Islet precursor cell (in vitro differentiated cells): ENCODE measurements around the gene SLC26A3.

Experiments used
- DNase-seq: peaks from one replicate; pipeline ENCODE4 v3.0.0-alpha.2; 2018

SLC26A3 gene

DNA sequence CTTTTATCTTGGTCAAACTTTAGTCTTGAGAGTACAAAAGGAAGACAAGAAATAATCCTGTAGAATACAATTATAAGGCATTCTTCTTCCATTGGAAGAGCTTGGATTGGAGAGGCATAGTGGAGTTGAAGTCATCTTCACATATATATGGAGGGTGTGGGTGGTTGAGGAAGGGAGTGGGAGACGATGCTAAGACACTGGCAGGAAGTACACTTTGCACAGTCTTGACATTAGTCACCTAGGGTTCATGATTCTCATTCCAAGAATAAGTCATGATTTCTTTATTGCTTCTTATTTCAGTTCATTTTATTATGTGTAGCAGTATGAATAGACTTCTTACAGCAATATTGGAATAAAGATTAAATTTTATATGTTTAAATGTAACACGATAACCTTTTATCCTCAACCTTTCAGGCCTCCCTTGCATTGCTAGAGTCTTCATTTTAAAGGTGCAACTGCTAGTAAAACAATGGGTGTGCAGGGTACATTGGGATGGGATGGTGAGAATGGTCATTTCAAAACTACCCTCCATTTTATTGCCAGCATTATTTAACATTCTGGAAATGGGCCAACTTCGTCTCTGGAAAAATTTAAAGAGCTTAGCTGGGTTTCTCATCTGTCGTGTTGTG lies 12.3 kb upstream of the SLC26A3 start:
- DNase-seq = no peak

DNA sequence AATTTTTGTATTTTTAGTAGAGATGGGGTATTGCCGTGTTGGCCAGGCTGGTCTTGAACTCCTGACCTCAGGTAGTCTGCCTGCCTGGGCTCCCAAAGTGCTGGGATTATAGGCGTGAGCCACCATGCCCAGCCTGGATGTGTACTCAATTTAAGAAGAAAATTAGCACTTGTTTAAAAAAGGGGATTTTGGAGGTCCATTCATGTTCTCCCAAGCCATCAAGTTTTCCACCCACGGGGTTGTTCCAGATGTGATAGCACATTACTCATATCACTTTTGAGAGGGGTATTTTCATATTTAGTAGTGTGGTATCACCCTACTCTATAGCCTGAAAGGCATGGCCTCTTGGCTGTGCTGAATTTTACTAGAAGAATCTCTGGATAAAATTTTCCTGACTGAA lies 10.5 kb upstream of the SLC26A3 start:
- no peak for DNase-seq

DNA sequence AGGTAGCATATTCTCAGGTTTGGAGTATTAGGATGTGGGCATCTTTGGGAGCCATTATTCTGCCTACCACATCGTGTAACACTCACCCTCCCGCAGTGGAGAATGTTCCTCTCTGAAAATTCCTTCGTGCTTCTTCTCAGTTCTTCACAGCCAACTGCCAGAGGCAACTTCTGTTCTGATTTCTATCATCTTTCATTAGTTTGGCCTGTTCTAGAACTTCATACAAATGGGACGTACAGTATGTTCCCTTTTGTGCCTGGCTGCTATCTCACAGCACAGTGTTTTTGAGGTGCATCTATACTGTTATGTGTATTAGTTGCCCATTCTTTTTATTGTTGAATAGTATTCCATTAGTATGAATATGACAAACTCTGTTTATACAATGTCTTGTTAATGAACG lies 8.9 kb upstream of the SLC26A3 start:
- DNase-seq = no peak

DNA sequence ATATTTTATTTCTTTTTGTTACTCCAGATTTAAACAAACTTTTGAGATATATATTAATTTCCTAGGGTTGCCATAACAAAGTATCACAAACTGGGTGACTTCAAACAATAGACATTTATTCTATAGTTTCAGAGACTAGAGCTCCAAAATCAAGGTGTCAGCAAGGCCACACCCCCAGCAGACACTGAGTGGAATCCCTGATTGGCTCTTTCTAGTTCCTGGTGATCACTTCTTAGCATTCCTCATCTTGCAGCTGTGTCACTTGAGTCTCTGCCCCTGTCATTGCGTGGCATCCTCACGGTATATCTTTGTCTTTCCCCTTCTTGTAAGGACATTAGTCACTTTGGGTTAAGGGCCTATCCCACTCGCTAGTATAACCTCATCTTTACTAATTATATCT lies 7.6 kb upstream of the SLC26A3 start:
- no peak for DNase-seq

GRCh38 chr7:107809179-107809578 lies 6.2 kb upstream of the SLC26A3 start:
- DNase-seq = no peak

GRCh38 chr7:107799647-107800264 lies 3.3 kb downstream of the SLC26A3 start:
- no peak for DNase-seq

GRCh38 chr7:107792364-107792763 lies 10.7 kb downstream of the SLC26A3 start:
- DNase-seq = no peak

DNA sequence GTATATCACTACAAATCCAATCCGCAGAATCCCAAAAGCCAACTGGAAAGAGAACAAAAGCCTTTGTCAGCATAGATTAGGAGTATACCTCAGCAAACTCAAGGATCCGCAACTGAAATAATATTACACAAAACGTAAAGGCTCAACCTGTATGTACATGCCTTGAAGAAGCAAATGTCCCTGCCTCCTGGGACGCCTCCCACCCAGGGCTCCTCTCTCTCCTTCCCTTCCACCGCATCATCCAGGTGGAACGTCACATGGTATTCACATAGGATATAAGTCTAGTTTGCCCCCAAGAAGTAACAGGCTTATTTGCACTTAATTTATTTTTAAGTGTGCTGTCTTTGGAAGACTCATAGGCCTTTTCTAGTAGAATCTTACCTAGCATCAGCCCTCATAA lies 13.4 kb downstream of the SLC26A3 start:
- DNase-seq = no peak

GRCh38 chr7:107788662-107789061 lies 14.4 kb downstream of the SLC26A3 start:
- DNase-seq = no peak

- no peak for DNase-seq
Measured at GRCh38 chr7:107788216-107788615, 14.8 kb downstream of the SLC26A3 start.

DNA sequence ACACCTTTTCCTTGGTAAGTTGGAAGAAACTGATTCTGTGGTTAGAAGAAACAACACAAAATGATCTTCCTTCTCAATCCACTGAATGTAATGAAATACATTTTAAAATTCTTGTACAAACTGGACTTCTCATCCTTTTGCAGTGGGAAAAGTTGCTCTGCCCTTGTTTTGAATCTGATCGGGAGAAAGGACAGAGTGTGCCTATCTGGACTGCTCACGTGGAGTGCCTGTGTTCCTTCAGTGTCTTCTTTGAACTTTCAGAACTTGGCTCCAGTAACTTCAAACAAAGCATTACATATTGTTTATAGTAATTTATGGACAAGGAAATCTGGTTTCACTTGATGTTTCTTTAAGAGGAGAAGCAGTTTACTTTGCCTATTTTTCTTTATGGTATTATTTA lies 17.1 kb downstream of the SLC26A3 start:
- no peak for DNase-seq

- DNase-seq = no peak
Measured at GRCh38 chr7:107785170-107785569, 17.9 kb downstream of the SLC26A3 start.

DNA sequence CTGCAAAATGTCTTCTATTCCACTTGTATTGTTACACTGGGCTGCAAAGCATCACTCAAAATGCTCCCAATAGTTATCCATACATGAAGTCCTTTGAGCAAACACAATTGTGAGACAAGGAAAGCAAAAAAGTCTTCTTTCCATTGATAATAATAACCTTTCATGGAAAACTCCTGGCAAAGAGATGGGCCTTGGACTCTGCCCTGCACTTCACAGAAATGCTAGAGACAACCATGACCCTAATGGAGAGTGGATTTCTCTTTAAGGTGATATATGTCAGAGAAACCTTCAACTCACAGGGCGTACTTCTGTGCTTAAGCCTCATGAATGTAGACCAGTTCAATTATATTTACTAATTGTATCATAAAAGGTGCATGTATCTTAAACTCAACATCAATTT lies 19.4 kb downstream of the SLC26A3 start:
- no peak for DNase-seq

GRCh38 chr7:107782374-107782773 lies 20.6 kb downstream of the SLC26A3 start:
- no peak for DNase-seq

DNA sequence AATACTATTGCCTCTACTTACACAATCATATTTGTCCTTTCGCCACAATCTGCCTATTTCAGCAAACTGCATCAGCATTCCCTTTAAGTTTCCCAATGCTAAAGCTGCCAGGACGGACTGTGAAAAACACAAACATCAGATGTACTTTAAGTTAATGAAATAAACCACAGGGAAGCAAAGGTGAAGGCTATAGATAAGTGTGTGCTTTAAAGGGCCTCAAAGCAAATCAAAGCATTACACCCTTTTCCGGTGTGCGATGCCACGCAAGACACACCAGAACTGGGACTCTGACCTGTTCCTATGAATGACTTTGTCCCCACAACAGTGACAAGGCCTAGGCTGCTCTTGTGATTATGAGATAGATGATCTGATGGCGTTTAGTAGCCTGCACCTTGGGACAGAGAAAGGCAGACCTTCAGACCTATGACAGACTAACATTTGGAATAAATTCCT lies 23.4 kb downstream of the SLC26A3 start:
- DNase-seq = no peak

GRCh38 chr7:107778283-107778682 lies 24.7 kb downstream of the SLC26A3 start:
- no peak for DNase-seq

DNA sequence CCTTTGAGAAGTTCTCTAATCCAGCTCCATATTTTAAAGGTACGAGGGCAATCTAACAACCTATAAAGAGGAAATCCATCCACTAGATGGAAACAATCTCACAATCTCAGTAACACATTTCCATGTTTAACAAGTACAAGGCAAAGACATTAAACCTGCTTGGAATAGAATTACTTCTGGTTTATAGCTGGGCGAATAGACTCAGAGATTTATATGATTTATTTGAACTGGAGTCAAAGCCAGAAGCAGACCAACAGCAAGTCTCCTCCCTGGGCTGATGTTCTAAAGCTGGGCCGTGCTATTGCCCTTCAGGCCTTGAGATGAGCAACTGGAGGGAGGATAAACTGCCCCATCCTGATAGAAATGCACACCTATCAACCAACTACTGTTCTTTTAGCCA lies 25.3 kb downstream of the SLC26A3 start:
- DNase-seq = no peak

GRCh38 chr7:107773027-107773426 lies 30.0 kb downstream of the SLC26A3 start:
- no peak for DNase-seq

DNA sequence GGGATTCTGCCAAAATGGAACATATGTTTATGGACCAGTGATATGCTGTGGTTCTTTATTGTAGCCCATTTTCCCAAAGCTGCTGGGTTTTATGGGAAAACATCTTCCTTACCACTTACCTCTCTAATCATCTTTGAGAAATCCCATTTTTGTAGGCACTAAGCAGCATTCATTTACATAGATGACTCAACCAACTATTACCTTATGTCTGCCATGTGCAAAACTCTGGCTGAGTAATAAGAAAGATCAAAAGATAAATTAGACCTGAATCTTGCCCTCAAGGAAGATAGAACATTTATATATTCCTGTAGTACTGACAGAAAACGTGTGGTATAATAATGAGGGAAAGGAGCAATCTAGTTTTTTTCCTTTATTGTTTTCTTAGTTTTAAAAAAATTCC lies 34.8 kb downstream of the SLC26A3 start:
- DNase-seq = no peak

- DNase-seq = no peak
Measured at GRCh38 chr7:107767391-107767790, 35.6 kb downstream of the SLC26A3 start.

DNA sequence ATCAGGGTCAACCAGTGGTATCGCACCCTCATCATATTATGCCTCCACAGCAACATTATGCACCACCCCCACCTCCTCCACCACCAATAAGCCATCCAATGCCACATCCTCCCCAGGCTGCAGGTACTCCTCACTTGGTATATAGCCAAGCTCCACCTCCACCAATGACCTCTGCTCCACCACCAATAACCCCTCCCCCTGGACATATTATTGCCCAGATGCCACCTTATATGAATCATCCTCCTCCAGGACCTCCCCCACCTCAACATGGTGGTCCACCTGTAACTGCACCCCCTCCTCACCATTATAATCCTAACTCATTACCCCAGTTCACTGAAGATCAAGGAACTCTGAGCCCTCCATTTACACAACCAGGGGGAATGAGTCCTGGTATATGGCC lies 44.4 kb downstream of the SLC26A3 start:
- no peak for DNase-seq

- DNase-seq = no peak
Measured at GRCh38 chr7:107754642-107755041, 48.4 kb downstream of the SLC26A3 start.

DNA sequence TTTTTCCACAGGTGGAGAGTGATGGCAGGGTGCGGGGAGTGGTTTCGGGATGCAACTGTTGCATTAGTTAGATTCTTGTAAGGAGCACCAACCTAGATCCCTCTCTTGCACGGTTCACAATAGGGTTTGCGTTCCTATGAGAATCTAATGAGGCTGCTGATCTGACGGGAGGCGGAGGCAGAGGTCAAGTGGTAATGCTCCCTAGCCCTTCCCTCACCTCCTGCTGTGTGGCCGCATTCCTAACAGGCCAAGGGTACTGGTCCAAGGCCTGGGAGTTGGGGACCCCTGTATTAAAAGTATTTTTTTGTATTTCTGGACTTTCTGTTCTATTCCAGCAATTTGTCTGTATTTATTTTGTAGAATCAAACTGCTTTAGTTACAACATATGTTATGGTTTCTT lies 51.9 kb downstream of the SLC26A3 start:
- no peak for DNase-seq

DNA sequence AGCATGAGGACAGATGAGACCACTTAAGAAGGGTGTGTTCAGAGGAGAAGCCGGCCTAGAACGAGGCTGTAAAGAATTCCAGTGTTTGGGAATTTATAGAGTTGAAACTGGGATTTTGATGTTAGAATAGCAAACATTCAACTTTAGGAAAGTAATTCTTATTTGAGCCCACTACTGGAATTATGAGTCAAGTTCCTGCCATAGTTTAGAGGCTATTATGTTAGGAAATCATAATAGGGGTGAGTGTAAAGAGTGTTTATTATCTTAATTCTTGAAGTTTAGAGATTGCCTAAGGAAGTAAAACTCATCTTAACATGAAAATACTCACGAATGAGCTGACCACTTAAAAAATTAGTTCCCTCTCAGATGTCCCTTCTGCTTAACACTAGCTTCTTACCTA lies 57.0 kb downstream of the SLC26A3 start:
- no peak for DNase-seq

GRCh38 chr7:107744345-107744750 lies 58.7 kb downstream of the SLC26A3 start:
- DNase-seq = no peak
